ENCODE results near the gene FSTL4.

The FSTL4 gene

GRCh38 chr5:133366438-133366837 is 245.9 kb downstream of the FSTL4 start:
- DNase-seq (ENCODE audit: low read depth): no peak

GRCh38 chr5:133365738-133366137 is 246.6 kb downstream of the FSTL4 start:
- DNase-seq (ENCODE audit: low read depth): no peak

- DNase-seq (ENCODE audit: low read depth): no peak
These were observed 247.2 kb downstream of the FSTL4 start for GRCh38 chr5:133364936-133365707.

GRCh38 chr5:133363807-133364587 is 248.3 kb downstream of the FSTL4 start:
- no peak for DNase-seq (ENCODE audit: low read depth)

GRCh38 chr5:133362438-133362837 is 249.9 kb downstream of the FSTL4 start:
- DNase-seq (ENCODE audit: low read depth): no peak

- DNase-seq (ENCODE audit: low read depth): no peak
These were observed 250.4 kb downstream of the FSTL4 start for GRCh38 chr5:133361922-133362321.

- DNase-seq (ENCODE audit: low read depth): no peak
These were observed 251.5 kb downstream of the FSTL4 start for GRCh38 chr5:133360693-133361472.

- DNase-seq (ENCODE audit: low read depth): no peak
These were observed 252.5 kb downstream of the FSTL4 start for GRCh38 chr5:133359861-133360260.

- DNase-seq (ENCODE audit: low read depth): no peak
These were observed 254.1 kb downstream of the FSTL4 start for GRCh38 chr5:133358271-133358670.

GRCh38 chr5:133357758-133358157 is 254.6 kb downstream of the FSTL4 start:
- no peak for DNase-seq (ENCODE audit: low read depth)

- no peak for DNase-seq (ENCODE audit: low read depth)
These were observed 255.3 kb downstream of the FSTL4 start for GRCh38 chr5:133356984-133357421.

- DNase-seq (ENCODE audit: low read depth): no peak
These were observed 255.9 kb downstream of the FSTL4 start for GRCh38 chr5:133356396-133356983.

- DNase-seq (ENCODE audit: low read depth): no peak
These were observed 257.8 kb downstream of the FSTL4 start for GRCh38 chr5:133354323-133355185.

GRCh38 chr5:133353741-133354140 is 258.6 kb downstream of the FSTL4 start:
- DNase-seq (ENCODE audit: low read depth): no peak

- no peak for DNase-seq (ENCODE audit: low read depth)
These were observed 263.9 kb downstream of the FSTL4 start for GRCh38 chr5:133348406-133348805.

GRCh38 chr5:133347039-133347438 is 265.3 kb downstream of the FSTL4 start:
- no peak for DNase-seq (ENCODE audit: low read depth)

GRCh38 chr5:133344266-133344665 is 268.1 kb downstream of the FSTL4 start:
- DNase-seq (ENCODE audit: low read depth): no peak

GRCh38 chr5:133343196-133343595 is 269.1 kb downstream of the FSTL4 start:
- no peak for DNase-seq (ENCODE audit: low read depth)

- no peak for DNase-seq (ENCODE audit: low read depth)
These were observed 270.2 kb downstream of the FSTL4 start for GRCh38 chr5:133341915-133342710.

- no peak for DNase-seq (ENCODE audit: low read depth)
These were observed 271.0 kb downstream of the FSTL4 start for GRCh38 chr5:133341296-133341695.

Measured in activated T-helper 9 cell treated with anti-CD3 and anti-CD28 coated beads, Interleukin-2, amount 50 U/mL, for 16 hours (primary cell).